WI38 (cell line): ENCODE data around the gene MDK.

ENCODE experiments used
- H3K4me3 ChIP-seq: 2 replicates; pipeline ENCODE4 v1.5.1; 2011; ENCODE audit warnings: low read depth, mild to moderate bottlenecking, control low read depth, low read length
- TF ChIP-seq, protein P1 (sequence below): IDR thresholded peaks from 2 replicates; pipeline ENCODE4 v1.5.1; 2012; ENCODE audit warnings: low read depth, mild to moderate bottlenecking, control low read depth, low read length

The MDK gene

DNA sequence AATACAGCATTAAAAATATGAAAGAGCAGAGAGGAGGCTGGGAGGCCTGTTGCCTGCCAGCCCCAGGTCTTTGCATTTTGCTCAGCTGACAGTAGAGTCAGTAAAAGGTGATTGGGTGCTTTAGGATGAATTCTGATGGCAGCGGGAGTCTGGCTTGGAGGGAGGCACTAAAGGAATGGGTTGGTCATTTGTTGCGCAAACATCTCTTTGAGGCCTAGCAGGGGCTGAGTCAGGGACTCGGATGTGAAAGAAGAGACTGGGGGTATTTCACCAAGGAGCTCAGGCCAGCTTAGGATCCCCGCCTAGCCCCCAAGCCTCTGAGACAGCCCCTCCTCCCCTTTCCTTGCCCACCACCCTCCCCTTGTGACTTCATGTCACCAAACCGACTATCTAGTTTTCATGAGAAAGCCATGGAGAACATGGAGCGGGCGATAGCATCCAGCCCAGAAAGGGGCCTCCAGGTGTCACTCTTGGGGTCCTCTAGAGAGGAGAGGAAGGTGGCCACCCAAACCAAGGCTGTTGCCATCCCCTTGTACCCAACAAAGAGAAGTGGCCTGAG lies 24.5 kb upstream of the MDK start:
- H3K4me3 ChIP-seq, result no peak overlapping the region
- TF ChIP-seq, protein P1, sequence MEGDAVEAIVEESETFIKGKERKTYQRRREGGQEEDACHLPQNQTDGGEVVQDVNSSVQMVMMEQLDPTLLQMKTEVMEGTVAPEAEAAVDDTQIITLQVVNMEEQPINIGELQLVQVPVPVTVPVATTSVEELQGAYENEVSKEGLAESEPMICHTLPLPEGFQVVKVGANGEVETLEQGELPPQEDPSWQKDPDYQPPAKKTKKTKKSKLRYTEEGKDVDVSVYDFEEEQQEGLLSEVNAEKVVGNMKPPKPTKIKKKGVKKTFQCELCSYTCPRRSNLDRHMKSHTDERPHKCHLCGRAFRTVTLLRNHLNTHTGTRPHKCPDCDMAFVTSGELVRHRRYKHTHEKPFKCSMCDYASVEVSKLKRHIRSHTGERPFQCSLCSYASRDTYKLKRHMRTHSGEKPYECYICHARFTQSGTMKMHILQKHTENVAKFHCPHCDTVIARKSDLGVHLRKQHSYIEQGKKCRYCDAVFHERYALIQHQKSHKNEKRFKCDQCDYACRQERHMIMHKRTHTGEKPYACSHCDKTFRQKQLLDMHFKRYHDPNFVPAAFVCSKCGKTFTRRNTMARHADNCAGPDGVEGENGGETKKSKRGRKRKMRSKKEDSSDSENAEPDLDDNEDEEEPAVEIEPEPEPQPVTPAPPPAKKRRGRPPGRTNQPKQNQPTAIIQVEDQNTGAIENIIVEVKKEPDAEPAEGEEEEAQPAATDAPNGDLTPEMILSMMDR, result no peak

DNA sequence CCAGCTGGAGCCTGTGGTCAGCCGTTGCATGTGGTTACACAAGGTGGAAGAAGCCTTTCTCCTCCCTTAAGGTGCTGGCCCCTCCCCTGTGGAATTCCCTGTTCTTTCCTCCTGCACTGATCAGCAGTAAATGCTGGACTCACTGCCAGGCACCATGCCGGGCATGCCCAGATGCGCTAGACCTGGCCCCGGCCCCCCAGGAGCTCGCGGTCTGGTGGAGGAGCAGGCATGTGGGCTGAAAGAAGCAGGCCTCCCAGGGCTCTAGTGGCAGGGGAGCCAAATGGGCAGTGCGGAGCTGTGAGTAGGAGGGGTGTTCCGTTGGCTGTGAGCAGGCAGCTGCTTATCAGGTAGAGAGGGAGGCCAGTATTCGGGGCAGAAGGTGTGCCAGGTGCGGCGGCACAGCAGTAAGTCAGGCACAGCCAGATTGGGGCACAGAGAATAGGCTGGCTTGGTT lies 24.0 kb upstream of the MDK start:
- no peak overlapping the region for H3K4me3 ChIP-seq
- TF ChIP-seq, protein P1, result no peak

DNA sequence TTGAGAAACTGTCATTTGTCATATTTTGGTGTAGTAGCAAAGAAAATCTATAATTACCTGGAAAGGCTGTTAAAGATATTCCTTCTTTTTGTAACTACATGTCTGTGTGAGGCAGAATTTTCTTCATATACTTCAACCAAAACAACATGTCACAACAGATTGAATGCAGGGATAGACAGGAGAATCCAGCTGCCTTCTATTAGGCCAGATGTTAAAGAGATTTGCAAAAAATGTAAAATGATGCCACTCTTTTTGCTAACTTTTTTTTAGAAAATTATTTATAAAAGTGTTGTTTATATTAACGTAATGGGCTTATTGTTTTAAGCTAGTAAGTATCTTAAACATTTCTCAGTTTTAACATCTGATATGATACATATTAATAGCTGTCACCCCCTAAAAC lies 21.5 kb upstream of the MDK start:
- TF ChIP-seq, protein P1, result no peak
- no peak overlapping the region for H3K4me3 ChIP-seq

DNA sequence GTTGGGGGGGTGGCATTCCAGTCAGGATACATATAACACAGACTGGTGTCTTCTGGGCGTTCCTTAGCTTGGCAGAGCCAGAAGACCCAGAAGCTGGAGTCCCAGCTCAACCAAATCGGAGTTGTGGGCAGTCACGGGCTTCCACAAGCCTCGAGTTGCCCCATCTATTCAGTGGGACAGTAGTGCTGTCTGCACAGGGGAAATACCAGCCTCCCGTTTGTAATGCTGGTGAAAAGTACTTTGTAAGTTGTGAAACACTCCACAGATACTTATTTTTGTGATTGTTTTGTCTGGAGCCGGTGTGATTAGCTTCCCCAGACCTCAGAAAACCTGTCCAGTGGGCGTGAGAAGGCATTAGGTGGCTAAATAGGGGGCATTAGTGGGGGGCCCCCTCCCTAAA lies 20.6 kb upstream of the MDK start:
- TF ChIP-seq, protein P1, result no peak
- no peak overlapping the region; the same call in 1 of the 2 replicates for H3K4me3 ChIP-seq

DNA sequence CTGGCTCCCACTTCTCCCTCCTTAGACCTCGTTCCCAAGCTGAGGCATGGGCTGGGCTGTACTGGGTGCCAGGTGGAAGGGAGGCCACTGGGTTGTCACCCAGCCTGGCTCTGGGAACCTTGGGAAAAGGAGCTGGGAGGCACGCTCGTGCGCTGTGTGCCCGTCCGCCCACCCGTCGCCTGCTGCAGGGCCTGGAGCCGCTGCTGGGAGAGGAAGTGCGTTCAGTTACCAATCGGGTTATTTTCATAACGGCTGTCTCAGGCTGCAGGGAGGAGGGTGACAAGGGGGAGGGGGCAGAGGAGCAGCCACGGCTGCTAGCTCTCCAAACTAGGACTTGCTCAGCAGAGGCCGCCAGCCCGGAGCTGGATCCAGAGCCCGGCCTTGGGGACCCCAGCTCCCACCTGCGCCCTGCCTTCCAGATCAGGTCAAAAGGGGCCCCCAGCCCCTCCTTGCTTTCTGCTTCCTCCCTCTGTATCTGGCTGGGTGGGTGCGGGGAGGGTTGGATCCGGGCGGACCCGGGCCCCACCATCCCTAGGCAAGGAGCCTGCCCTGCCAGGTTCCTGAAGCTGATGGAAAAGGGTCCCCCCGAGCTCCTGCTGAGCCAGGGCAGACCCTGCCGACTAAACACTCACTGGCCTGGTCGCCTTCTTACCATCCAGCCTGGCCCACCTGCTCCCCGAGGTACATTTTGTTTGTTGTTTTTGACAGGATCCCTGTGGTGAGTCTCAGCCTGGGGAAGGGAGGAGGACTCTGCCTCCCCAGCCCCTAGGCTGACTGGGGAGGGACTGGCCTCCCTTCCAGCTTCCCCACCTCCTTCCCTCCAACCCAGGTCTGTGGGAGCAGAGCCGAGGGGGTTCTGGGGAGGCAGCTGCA lies 19.9 kb upstream of the MDK start:
- TF ChIP-seq, protein P1, result no peak
- peak overlapping the region; percentile 13; the same call in 1 of the 2 replicates for H3K4me3 ChIP-seq

DNA sequence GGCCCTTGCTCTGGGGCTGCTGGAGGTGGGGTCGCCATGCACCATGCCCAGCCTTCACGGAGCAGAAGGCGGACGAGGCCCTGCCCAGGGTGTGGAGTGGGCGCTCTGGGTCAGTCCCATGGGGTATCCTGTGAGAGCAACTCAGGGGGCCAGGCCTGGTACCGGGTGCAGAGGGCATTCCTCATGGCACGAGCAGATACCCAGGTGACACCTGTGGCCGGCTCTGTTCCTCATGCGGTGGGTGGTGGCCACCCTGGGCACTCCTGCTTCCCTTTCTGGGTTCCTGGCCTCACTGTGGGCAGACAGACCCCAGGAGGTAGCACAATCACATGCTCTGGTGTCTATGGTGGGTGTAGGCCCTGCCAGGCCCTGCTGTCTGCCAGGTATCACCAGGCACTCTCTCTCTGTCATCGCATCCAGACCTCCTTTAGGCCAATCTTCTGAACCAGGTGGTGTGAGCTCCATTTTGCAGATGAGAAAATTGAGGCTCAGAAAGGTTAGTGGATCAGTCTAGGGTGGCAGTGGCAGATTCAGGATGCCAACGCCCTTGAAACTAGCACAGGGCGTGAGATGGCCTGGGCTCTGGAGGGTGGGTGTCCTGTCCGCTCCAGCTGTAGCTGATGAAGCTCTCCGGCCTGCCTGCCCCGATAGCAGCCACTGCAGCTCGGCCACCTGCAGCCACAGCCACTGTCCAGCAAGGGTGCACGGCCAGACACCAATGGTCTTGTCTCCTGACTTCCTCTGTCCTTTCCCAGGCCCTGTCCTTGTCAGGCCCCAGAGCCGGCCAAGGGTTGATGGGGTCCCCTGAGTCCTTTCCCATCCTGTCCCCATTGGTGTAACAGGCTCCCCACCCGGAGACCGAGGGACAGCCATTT lies 19.1 kb upstream of the MDK start:
- no peak overlapping the region for H3K4me3 ChIP-seq
- TF ChIP-seq, protein P1, result no peak
